Left ventricle myocardium inferior (tissue), 1 donor: ENCODE results near the gene AGPAT3. TPM values are rescaled to one million over a fixed set of nuclear protein-coding genes. Genes with fewer than 3 reads are reported as not detected.

Experiments used
- DNase-seq: peaks from one replicate; pipeline ENCODE4 v3.0.0-alpha.2; 2020
- H3K27ac ChIP-seq: fragments of 200-600 bp; replicated peaks from 2 replicates; pipeline ENCODE4 v1.8.0; 2021
- H3K27me3 ChIP-seq: fragments of 200-600 bp; 2 replicates; pipeline ENCODE4 v1.8.0; 2021; ENCODE audit warnings: low read depth
- H3K36me3 ChIP-seq: fragments of 200-600 bp; 2 replicates; pipeline ENCODE4 v1.8.0; 2021
- H3K4me1 ChIP-seq: fragments of 200-600 bp; 2 replicates; pipeline ENCODE4 v1.8.0; 2021
- H3K4me3 ChIP-seq: fragments of 200-600 bp; 2 replicates; pipeline ENCODE4 v1.8.0; 2021; ENCODE audit warnings: mild to moderate bottlenecking, moderate library complexity
- H3K9me3 ChIP-seq: fragments of 200-600 bp; replicated peaks from 2 replicates; pipeline ENCODE4 v1.8.0; 2021
- intact Hi-C: fragments of 100-400 bp; cut with micrococcal nuclease; formaldehyde crosslinking; loops from one replicate; pipeline ENCODE4 v1.11.0; 2022
- total RNA-seq: library from RNA; stranded (reverse); fragmentation: NEBNext Ultra II Directional; extraction: Animal tissue kit (Norgen Biotek cat#: 25700); gene quantifications from one replicate; pipeline ENCODE4 v1.2.1, GENCODE V29; 2021
- TF ChIP-seq, protein P1 (sequence below): fragments of 200-600 bp; IDR thresholded peaks from 2 replicates; pipeline ENCODE4 v1.8.0; 2021; ENCODE audit warnings: antibody characterized with exemption, mild to moderate bottlenecking, borderline replicate concordance
- donor health status: DM: no; HTN: yes; CAD: no; lungs with severe emphysema.

The AGPAT3 gene
- total RNA-seq, 1 donor from 2014 or later = 79.6 TPM

DNA sequence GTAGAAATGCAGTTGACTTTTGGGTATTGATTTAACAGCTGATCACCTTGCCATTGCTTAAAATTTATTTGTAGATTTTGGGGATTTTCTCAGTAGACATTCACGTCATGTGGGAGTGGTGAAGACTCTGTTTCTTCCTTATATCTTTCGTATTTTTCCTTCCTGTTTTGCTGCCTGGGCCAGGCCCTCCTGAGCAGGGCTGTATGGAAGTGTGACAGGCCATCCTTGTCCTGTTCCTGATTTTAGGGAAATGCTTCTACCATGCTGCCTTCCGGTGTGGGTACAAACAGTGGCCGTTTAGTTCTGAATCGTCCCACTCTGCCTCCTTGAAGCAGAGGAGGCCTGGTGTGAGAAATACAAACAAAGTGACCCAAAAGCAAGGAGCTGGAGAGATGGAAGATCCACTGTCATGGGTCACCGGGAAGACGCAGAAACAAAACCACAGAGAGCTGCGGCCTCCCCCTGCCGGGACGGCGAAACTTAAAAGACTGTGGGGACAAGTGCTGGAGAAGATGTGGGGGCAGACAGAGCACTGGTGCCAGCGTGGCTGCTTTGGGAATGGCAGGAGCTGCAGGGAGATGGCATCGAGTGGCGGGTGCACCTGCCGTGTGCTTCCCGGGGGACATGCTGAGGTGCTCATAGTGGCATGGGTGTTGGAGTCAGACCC is 7.6 kb downstream of the AGPAT3 start:
- intact Hi-C loops = no loop called here
- H3K27me3 ChIP-seq = no peaks in the 10 kb centered on the region
- no peaks in the 10 kb centered on the region for H3K9me3 ChIP-seq
- H3K27ac ChIP-seq = peak overlapping the region; percentile 24
- peaks cover 16% of the 10 kb centered on the region for H3K36me3 ChIP-seq
- no peak for DNase-seq
- no peak overlapping the region for H3K4me3 ChIP-seq
- TF ChIP-seq, protein P1, sequence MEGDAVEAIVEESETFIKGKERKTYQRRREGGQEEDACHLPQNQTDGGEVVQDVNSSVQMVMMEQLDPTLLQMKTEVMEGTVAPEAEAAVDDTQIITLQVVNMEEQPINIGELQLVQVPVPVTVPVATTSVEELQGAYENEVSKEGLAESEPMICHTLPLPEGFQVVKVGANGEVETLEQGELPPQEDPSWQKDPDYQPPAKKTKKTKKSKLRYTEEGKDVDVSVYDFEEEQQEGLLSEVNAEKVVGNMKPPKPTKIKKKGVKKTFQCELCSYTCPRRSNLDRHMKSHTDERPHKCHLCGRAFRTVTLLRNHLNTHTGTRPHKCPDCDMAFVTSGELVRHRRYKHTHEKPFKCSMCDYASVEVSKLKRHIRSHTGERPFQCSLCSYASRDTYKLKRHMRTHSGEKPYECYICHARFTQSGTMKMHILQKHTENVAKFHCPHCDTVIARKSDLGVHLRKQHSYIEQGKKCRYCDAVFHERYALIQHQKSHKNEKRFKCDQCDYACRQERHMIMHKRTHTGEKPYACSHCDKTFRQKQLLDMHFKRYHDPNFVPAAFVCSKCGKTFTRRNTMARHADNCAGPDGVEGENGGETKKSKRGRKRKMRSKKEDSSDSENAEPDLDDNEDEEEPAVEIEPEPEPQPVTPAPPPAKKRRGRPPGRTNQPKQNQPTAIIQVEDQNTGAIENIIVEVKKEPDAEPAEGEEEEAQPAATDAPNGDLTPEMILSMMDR = no peak
- H3K4me1 ChIP-seq = peaks cover 71% of the 10 kb centered on the region

DNA sequence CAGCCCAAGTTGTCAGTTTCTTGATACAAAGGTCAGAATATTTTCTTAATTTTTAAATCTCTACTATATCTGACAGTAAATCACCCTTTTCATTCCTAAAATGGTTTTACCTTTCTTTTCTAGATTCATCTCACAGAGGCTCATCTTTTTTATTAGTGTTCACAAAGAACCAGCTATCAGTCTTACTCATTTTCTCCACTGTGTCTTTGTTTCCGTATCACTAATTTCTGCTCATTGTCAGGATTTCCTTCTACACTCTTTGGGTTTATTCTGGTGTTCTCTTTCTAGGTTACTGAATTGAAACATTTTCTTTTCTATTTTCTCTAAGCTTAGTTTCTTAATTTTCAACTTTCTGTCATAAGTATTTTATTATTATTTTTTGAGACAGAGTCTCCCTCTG is 8.7 kb downstream of the AGPAT3 start:
- intact Hi-C loops = no loop called here
- no peak for DNase-seq
- TF ChIP-seq, protein P1 = no peak
- Histone ChIP-seq H3K4me1 (peaks cover 62% of the 10 kb centered on the region), H3K9me3 (no peaks in the 10 kb centered on the region), H3K27me3 (no peaks in the 10 kb centered on the region), H3K36me3 (peaks cover 23% of the 10 kb centered on the region), H3K4me3 (no peak overlapping the region), H3K27ac (no peak overlapping the region)

DNA sequence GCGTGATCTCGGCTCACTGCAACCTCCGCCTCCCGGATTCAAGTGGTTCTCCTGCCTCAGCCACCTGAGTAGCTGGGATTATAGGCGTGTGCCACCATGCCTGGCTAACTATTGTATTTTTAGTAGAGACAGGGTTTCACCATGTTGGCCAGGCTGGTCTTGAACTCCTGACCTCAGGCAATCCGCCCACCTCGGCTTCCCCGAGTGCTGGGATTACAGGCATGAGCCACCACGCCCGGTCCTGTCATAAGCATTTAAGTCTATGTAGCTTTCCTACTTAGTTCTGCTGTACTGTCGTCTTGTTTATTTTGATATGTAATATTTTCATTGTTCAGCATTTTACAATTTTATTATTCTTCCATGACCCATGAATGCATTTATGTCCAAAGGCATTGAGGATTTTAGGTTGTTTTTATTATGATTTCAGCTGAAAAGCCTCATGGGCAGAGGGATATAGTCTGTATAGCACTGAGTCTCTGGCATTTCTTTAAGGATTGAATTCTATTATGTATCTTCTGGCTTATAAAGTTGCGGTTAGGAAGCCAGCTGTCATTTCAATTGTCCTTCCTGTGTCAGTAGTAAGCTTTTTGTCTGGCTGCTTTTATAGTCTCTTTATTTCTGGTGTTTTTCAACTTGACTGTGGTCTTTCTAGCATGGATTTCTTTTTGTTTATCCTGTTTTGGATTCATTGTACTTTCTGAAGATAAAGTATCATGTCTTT is 9.2 kb downstream of the AGPAT3 start:
- Histone ChIP-seq H3K4me1 (peaks cover 62% of the 10 kb centered on the region), H3K9me3 (no peaks in the 10 kb centered on the region), H3K27me3 (no peaks in the 10 kb centered on the region), H3K4me3 (no peak overlapping the region), H3K27ac (no peak overlapping the region), H3K36me3 (peaks cover 23% of the 10 kb centered on the region)
- no peak for DNase-seq
- intact Hi-C loops = no loop called here
- TF ChIP-seq, protein P1 = no peak

DNA sequence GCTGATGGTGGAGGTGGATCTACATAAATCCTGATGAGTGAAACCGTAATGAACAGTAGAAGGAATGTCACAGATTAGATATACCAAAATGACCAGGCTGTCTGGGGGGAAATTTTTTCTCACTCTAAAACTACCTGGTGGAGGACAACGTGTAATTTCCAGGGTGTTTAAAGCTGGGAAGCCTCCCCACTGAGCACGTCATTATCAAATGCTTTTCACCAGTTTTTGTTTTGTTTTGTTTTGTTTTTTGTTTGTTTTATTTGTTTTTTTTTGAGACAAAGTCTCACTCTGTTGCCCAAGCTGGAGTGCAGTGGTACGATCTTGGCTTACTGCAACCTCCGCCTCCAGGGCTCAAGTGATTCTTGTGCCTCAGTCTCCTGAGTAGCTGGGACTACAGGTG is 11.6 kb downstream of the AGPAT3 start:
- Histone ChIP-seq H3K27me3 (no peaks in the 10 kb centered on the region), H3K9me3 (no peaks in the 10 kb centered on the region), H3K27ac (no peak overlapping the region), H3K36me3 (peaks cover 23% of the 10 kb centered on the region), H3K4me1 (peaks cover 61% of the 10 kb centered on the region), H3K4me3 (no peak overlapping the region)
- TF ChIP-seq, protein P1 = no peak
- no peak for DNase-seq
- intact Hi-C loops = no loop called here

DNA sequence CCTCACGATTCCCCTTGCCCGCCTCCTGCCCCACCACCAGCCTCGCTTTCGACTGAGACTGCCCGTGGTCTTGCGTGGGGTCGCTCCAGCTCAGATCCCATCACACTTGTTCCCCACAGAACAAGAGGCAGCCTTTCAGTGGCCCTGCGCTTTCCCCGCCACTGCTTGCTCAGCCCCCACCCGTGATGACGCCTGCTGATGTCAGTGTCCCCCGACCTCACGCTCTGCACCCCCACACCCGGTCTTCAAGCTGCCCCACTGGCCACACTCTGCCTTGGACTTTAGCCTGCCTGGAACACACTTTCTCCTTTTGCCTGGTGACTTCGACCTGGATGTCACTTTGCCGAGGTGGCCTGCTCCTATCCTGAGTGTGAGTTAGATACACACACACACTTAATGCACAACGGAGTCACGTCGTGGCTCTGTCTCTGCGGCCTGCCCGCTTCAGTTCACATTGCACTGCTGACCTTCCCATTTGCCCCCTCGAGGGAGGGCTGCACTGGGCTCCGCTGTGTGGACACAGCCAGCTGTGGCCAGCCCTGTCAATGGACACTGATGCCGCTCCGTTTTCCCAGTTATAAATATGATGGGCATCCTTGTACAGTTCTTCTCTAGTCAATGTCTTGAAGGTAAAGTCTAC is 13.0 kb downstream of the AGPAT3 start:
- TF ChIP-seq, protein P1 = no peak
- no peak overlapping the region for H3K27ac ChIP-seq
- peaks cover 19% of the 10 kb centered on the region for H3K36me3 ChIP-seq
- no peaks in the 10 kb centered on the region for H3K9me3 ChIP-seq
- H3K4me1 ChIP-seq = peaks cover 66% of the 10 kb centered on the region
- no peak overlapping the region for H3K4me3 ChIP-seq
- no peaks in the 10 kb centered on the region for H3K27me3 ChIP-seq
- intact Hi-C loops = no loop called here
- DNase-seq = no peak
